Activated T-cell treated with anti-CD3 and anti-CD28 coated beads, Interleukin-2, amount 50 U/mL, for 4 hours (primary cell): Measurements from ENCODE around the gene OSM. TPM values are rescaled to one million over a fixed set of nuclear protein-coding genes. Genes with fewer than 3 reads are reported as not detected.
A peak's percentile ranks its signal among the peaks of the same experiment; 100 is the strongest.

ENCODE experiments used
- ATAC-seq, 2 donors: fragments of 200-7000 bp; cut with Tn5 transposase; one replicate each; pipeline ENCODE4 v1.10.0; 2021
- DNase-seq: peaks from one replicate; pipeline ENCODE4 v3.0.0-alpha.2; 2020
- H3K27me3 Mint-ChIP-seq: one replicate; pipeline ENCODE4 v1.8.0; 2021; ENCODE audit warnings: low read depth, mixed read lengths
- H3K36me3 Mint-ChIP-seq: one replicate; pipeline ENCODE4 v1.8.0; 2022; ENCODE audit warnings: mixed read lengths; ENCODE audit not compliant: insufficient read depth
- H3K4me1 Mint-ChIP-seq: one replicate; pipeline ENCODE4 v1.8.0; 2021; ENCODE audit warnings: low read depth, mixed read lengths
- H3K4me3 Mint-ChIP-seq: one replicate; pipeline ENCODE4 v1.8.0; 2021; ENCODE audit warnings: mild to moderate bottlenecking, moderate library complexity, mixed read lengths
- H3K9me3 Mint-ChIP-seq: one replicate; pipeline ENCODE4 v1.8.0; 2021; ENCODE audit warnings: mixed read lengths
- total RNA-seq, 3 donors: library from RNA; stranded (reverse); gene quantifications; one replicate each; pipeline ENCODE4 v1.2.1, GENCODE V29; 2021

OSM gene
- total RNA-seq, 3 donors from 2014 or later = 18.4 to 30.7 (median 22.2) TPM

GRCh38 chr22:30292069-30292970, 25.7 kb upstream of the OSM start:
- no peaks in the 10 kb centered on the region for H3K27me3 Mint-ChIP-seq
- DNase-seq (no peak), ATAC-seq (no peak)
- H3K9me3 Mint-ChIP-seq = no peaks in the 10 kb centered on the region
- H3K4me1 Mint-ChIP-seq = peaks cover 47% of the 10 kb centered on the region
- peaks cover 18% of the 10 kb centered on the region for H3K36me3 Mint-ChIP-seq
- no peak overlapping the region for H3K4me3 Mint-ChIP-seq

GRCh38 chr22:30291058-30291892, 24.6 kb upstream of the OSM start:
- no peaks in the 10 kb centered on the region for H3K27me3 Mint-ChIP-seq
- no peaks in the 10 kb centered on the region for H3K9me3 Mint-ChIP-seq
- no peak for ATAC-seq
- H3K36me3 Mint-ChIP-seq = peaks cover 13% of the 10 kb centered on the region
- no peak overlapping the region for H3K4me3 Mint-ChIP-seq
- peaks cover 41% of the 10 kb centered on the region for H3K4me1 Mint-ChIP-seq
- DNase-seq = no peak

- Mint-ChIP-seq H3K9me3 (no peaks in the 10 kb centered on the region), H3K4me1 (peaks cover 33% of the 10 kb centered on the region), H3K27me3 (no peaks in the 10 kb centered on the region), H3K36me3 (peaks cover 13% of the 10 kb centered on the region), H3K4me3 (peak overlapping the region; percentile 83)
- DNase-seq (no peak), ATAC-seq (no peak)
Observed at GRCh38 chr22:30290342-30291057, 23.8 kb upstream of the OSM start.

DNA sequence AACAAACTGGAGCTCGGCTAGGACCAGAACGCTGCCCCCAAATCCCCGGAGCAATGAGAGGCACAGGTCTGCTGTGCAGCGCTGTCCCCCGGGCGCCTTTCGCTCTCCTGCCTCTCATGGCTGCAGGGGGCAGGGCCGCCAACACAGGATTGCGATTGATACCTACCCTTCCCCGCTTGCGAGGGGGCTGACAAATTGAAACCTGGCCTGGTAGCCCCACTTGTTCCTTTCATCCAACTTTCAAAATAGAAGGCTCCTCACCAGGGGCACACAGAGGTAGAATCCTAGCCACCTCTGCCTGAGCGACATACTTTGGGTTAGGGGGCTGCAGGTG, 23.3 kb upstream of the OSM start:
- no peak for DNase-seq
- Mint-ChIP-seq H3K4me1 (peaks cover 31% of the 10 kb centered on the region), H3K36me3 (peaks cover 17% of the 10 kb centered on the region), H3K4me3 (peak overlapping the region; percentile 83), H3K9me3 (no peaks in the 10 kb centered on the region), H3K27me3 (no peaks in the 10 kb centered on the region)
- ATAC-seq = peak; percentile 33 to 37

- H3K36me3 Mint-ChIP-seq = peaks cover 20% of the 10 kb centered on the region
- H3K4me1 Mint-ChIP-seq = peaks cover 33% of the 10 kb centered on the region
- no peaks in the 10 kb centered on the region for H3K27me3 Mint-ChIP-seq
- ATAC-seq (peak; percentile 84 to 85), DNase-seq (peak; percentile 84)
- H3K9me3 Mint-ChIP-seq = no peaks in the 10 kb centered on the region
- peak within 1 kb of the TSS; percentile 83 for H3K4me3 Mint-ChIP-seq
Observed at GRCh38 chr22:30289141-30289979, 22.7 kb upstream of the OSM start, which contains the start of gene CASTOR1. TSS of gene CASTOR1 (minus strand) at chr22:30289505. CDS start at chr22:30289497, 8 bp downstream.

DNA sequence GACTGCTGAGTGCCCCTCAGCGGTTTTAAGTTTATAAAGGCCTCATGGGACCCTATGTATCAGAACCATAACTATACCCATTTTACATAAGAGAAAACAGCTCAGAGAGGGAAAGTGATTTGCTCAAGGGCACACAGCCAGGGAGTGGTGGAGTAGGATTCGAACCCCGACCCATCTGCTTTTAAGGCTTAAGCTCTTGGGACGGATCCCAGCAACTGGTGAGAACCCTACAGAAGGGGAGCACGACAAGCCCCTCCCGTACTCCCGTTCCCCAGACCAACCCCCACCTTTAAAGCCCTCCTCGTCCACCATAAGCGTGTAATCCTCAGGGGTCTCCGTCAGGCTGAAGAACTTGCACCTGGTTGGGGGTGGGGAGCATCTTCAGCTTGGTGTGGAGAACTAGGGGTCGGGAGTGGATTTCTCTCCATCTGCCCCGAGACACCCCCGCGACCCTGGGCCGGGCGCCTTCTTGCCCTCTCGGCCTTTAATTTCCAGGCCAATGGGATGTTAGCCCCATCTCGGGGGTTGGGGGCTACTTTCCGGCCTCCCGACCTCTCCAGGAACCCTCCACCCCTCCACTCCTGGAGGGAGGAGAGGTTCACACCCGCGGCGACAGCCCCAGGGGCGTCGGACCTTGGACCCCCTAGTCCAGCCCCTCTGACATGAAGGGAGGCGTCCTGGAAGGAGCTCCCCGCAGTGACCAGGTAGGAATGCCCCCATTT, 21.9 kb upstream of the OSM start:
- H3K27me3 Mint-ChIP-seq = no peaks in the 10 kb centered on the region
- ATAC-seq (no peak), DNase-seq (no peak)
- peaks cover 31% of the 10 kb centered on the region for H3K4me1 Mint-ChIP-seq
- peaks cover 12% of the 10 kb centered on the region for H3K36me3 Mint-ChIP-seq
- H3K9me3 Mint-ChIP-seq = no peaks in the 10 kb centered on the region
- H3K4me3 Mint-ChIP-seq = peak overlapping the region; percentile 83

DNA sequence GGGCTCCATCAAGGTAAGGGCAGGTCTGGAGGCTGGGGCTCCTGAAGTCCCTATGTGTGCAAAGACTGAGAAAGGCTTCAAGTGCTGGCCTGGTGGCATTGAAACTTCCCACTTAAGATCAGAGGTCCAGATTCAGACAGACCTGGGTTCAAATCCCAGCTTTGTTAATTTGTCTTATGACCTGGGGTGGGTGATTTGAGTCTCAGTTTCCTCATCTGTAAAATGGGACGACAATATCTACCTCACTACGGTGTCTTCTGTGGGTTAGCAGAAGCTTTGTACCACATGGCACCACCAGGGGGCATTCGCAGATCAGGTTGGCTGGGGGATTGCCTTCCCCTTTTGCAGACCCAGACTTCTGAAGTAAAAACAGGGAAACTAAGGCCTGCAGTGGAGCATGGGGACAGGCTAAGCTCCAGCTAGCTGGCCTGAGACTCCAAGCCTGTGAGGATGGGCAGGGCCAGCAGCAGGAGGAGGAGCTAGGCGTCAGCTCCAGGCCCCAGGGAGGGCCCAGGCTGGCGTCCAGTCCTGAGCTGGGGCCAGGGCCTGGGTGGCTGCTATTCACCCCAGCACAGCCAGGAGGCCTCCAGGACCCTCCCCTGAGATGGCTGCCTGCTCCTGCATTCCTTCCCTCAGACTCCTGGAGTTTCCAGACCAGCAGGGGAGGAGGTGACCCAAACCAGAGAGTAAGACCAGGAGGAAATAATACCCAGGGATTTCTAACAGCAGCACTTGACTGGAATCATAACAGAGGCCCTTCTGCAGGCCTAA, 21.2 kb upstream of the OSM start:
- peaks cover 7% of the 10 kb centered on the region for H3K36me3 Mint-ChIP-seq
- peaks cover 36% of the 10 kb centered on the region for H3K4me1 Mint-ChIP-seq
- DNase-seq (peak; percentile 89), ATAC-seq (peak; percentile 31 to 39)
- H3K9me3 Mint-ChIP-seq = no peaks in the 10 kb centered on the region
- peak overlapping the region; percentile 83 for H3K4me3 Mint-ChIP-seq
- no peaks in the 10 kb centered on the region for H3K27me3 Mint-ChIP-seq

GRCh38 chr22:30286813-30287647, 20.4 kb upstream of the OSM start:
- no peaks in the 10 kb centered on the region for H3K27me3 Mint-ChIP-seq
- DNase-seq = peak; percentile 89
- H3K36me3 Mint-ChIP-seq = peaks cover 7% of the 10 kb centered on the region
- peak; percentile 16 to 24 for ATAC-seq
- H3K9me3 Mint-ChIP-seq = no peaks in the 10 kb centered on the region
- no peak overlapping the region for H3K4me3 Mint-ChIP-seq
- H3K4me1 Mint-ChIP-seq = peaks cover 44% of the 10 kb centered on the region

DNA sequence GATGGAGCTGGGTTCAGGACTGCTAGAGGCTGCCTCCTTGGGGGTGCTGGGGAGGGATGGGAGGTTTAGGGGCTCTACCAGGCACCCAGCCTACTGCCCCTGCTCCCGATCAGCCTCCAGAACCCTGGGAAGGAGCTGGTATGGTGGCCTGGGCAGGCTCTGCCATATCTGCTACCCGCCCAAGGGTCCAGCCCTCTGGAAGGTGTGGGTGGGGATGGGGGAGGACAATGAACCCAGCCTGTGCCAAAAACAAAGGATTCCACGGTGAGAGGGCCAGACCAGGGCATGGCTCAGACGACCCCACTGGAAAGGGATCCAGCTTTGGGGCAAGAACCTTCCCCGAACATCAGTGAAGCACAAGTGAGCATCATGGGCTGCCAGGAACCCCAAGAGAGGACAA, 19.7 kb upstream of the OSM start:
- no peaks in the 10 kb centered on the region for H3K9me3 Mint-ChIP-seq
- ATAC-seq (no peak), DNase-seq (no peak)
- H3K27me3 Mint-ChIP-seq = no peaks in the 10 kb centered on the region
- H3K4me3 Mint-ChIP-seq = no peak overlapping the region
- peaks cover 41% of the 10 kb centered on the region for H3K4me1 Mint-ChIP-seq
- peaks cover 7% of the 10 kb centered on the region for H3K36me3 Mint-ChIP-seq

- peaks cover 7% of the 10 kb centered on the region for H3K36me3 Mint-ChIP-seq
- no peak overlapping the region for H3K4me3 Mint-ChIP-seq
- H3K27me3 Mint-ChIP-seq = no peaks in the 10 kb centered on the region
- peaks cover 41% of the 10 kb centered on the region for H3K4me1 Mint-ChIP-seq
- DNase-seq (no peak), ATAC-seq (no peak)
- no peaks in the 10 kb centered on the region for H3K9me3 Mint-ChIP-seq
Observed at GRCh38 chr22:30285846-30286200, 19.2 kb upstream of the OSM start.

DNA sequence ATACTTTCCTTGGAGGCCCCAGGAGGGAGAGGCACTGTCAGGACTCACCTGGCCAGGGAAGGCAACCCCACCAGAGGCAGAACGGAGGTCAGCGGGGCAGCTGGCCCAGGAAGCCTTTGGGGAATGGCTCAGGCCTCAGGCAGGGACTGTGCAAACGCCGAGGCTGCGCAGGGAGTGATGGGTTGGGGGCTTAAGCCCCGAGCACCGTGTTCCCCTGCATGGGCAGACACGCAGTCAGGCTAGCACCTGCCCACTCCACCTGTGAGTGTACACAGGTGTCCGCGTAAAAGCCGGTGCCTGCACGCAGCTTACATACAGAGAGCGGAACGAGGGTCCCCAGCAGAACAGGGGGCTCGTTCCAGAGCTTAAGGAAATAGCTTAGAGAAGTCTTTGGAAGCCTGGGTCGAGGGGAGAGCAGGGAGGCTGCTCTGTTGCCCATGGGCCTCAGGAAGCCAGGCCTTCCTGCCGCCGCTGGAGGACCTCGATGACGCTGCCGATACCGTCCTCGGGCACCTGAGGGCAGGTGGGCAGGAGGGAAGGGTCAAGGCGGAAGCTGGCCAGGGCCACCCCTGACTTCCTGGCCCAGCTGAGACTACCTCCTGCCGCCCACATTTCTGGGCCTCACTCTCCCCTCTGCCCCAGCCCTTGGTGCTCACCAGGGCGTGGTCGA, 18.7 kb upstream of the OSM start:
- no peak overlapping the region for H3K4me3 Mint-ChIP-seq

More for the DNA sequence above, 18.7 kb upstream of the OSM start:
- ATAC-seq (no peak), DNase-seq (no peak)
- H3K9me3 Mint-ChIP-seq = no peaks in the 10 kb centered on the region
- H3K36me3 Mint-ChIP-seq = peaks cover 7% of the 10 kb centered on the region
- H3K27me3 Mint-ChIP-seq = no peaks in the 10 kb centered on the region
- H3K4me1 Mint-ChIP-seq = peaks cover 37% of the 10 kb centered on the region
